GM18861 (cell line): ENCODE data around the gene OR6Q1.

Experiments
- ATAC-seq: cut with Tn5 transposase; IDR thresholded peaks from one replicate; pipeline ENCODE4 v1.9.1; 2021; ENCODE audit not compliant: unreplicated experiment

OR6Q1 gene

GRCh38 chr11:58057481-58057880, 26.7 kb downstream of the OR6Q1 start:
- ATAC-seq: no peak

GRCh38 chr11:58058276-58059006, 27.7 kb downstream of the OR6Q1 start:
- ATAC-seq: no peak

GRCh38 chr11:58059007-58059350, 28.2 kb downstream of the OR6Q1 start:
- no peak for ATAC-seq

GRCh38 chr11:58060535-58060934, 29.8 kb downstream of the OR6Q1 start:
- no peak for ATAC-seq

GRCh38 chr11:58060939-58061672, 30.4 kb downstream of the OR6Q1 start:
- ATAC-seq: no peak

GRCh38 chr11:58061813-58062212, 31.1 kb downstream of the OR6Q1 start:
- no peak for ATAC-seq

GRCh38 chr11:58067685-58068084, 36.9 kb downstream of the OR6Q1 start:
- no peak for ATAC-seq

- no peak for ATAC-seq
Observed at GRCh38 chr11:58068655-58069054, 37.9 kb downstream of the OR6Q1 start.

GRCh38 chr11:58070585-58070984, 39.8 kb downstream of the OR6Q1 start:
- no peak for ATAC-seq

- no peak for ATAC-seq
Observed at GRCh38 chr11:58075781-58076180, 45.0 kb downstream of the OR6Q1 start.
